Measurements from ENCODE around the gene SERTAD1.

The SERTAD1 gene

GRCh38 chr19:40387155-40387554 lies 38.6 kb downstream of the SERTAD1 start:
- no peaks in the 10 kb centered on the region for H3K27me3 ChIP-seq
- H3K36me3 ChIP-seq: no peaks in the 10 kb centered on the region
- DNase-seq: no peak
- H3K9me3 ChIP-seq: no peaks in the 10 kb centered on the region
- TF ChIP-seq CTCF (IDR thresholded peaks at IDR 0.05; ENCODE audit: low read depth, low read length): no peak
- H3K4me3 ChIP-seq (ENCODE audit: low read depth, low read length): no peak overlapping the region
- no peaks in the 10 kb centered on the region for H3K4me1 ChIP-seq

- Histone ChIP-seq H3K27me3 (no peaks in the 10 kb centered on the region), H3K36me3 (0 out of 2 replicates have a peak, but pooled peaks cover 1% of the 10 kb centered on the region), H3K9me3 (no peaks in the 10 kb centered on the region), H3K4me3 (ENCODE audit: low read depth, low read length) (no peak overlapping the region), H3K4me1 (no peaks in the 10 kb centered on the region)
- no peak for TF ChIP-seq CTCF (IDR thresholded peaks at IDR 0.05; ENCODE audit: low read depth, low read length)
- DNase-seq: no peak
Observed at GRCh38 chr19:40383668-40384248, 42.0 kb downstream of the SERTAD1 start.

- no peak overlapping the region for H3K4me3 ChIP-seq (ENCODE audit: low read depth, low read length)
- H3K9me3 ChIP-seq: no peaks in the 10 kb centered on the region
- H3K4me1 ChIP-seq: no peaks in the 10 kb centered on the region
- peaks cover 11% of the 10 kb centered on the region for H3K36me3 ChIP-seq
- no peak for DNase-seq
- no peaks in the 10 kb centered on the region for H3K27me3 ChIP-seq
- peak; percentile 38 for TF ChIP-seq CTCF (IDR thresholded peaks at IDR 0.05; ENCODE audit: low read depth, low read length)
Observed at GRCh38 chr19:40381321-40381720, 44.5 kb downstream of the SERTAD1 start.

GRCh38 chr19:40380199-40381037 lies 45.4 kb downstream of the SERTAD1 start:
- Histone ChIP-seq H3K36me3 (peaks cover 11% of the 10 kb centered on the region), H3K4me3 (ENCODE audit: low read depth, low read length) (no peak overlapping the region), H3K27me3 (no peaks in the 10 kb centered on the region), H3K9me3 (no peaks in the 10 kb centered on the region), H3K4me1 (no peaks in the 10 kb centered on the region)
- DNase-seq: no peak
- no peak for TF ChIP-seq CTCF (IDR thresholded peaks at IDR 0.05; ENCODE audit: low read depth, low read length)

GRCh38 chr19:40379446-40380198 lies 46.2 kb downstream of the SERTAD1 start:
- Histone ChIP-seq H3K36me3 (peaks cover 11% of the 10 kb centered on the region), H3K4me1 (no peaks in the 10 kb centered on the region), H3K9me3 (no peaks in the 10 kb centered on the region), H3K4me3 (ENCODE audit: low read depth, low read length) (no peak overlapping the region), H3K27me3 (no peaks in the 10 kb centered on the region)
- no peak for TF ChIP-seq CTCF (IDR thresholded peaks at IDR 0.05; ENCODE audit: low read depth, low read length)
- no peak for DNase-seq
